ENCODE measurements around the gene PHACTR1. TPM values are rescaled to one million over a fixed set of nuclear protein-coding genes. Genes with fewer than 3 reads are reported as not detected.

The PHACTR1 gene
- total and polyA plus RNA-seq, 4 donors, result 0.31 to 1.5 (median 0.79) TPM

GRCh38 chr6:13289789-13290318 is 573.3 kb downstream of the PHACTR1 start:
- DNase-seq (ENCODE audit: low spot score), result no peak
- Histone ChIP-seq H3K27ac (ENCODE audit: low read depth in 1 of 2, low read length in 2 of 2) (peak overlapping the region in 1 of 2 donors; percentile 2), H3K9me3 (ENCODE audit: control insufficient read depth in 4 of 4, low read length in 3 of 4) (peaks cover 0 to 11% (median 4%) of the 10 kb centered on the region in 4 donors), H3K4me1 (ENCODE audit: control insufficient read depth in 4 of 4, insufficient read depth in 4 of 4, low read length in 3 of 4) (peaks cover 2 to 7% (median 4%) of the 10 kb centered on the region in 4 donors), H3K36me3 (ENCODE audit: control insufficient read depth in 4 of 4, insufficient read depth in 3 of 4, low read depth in 1 of 4, low read length in 3 of 4) (peaks cover 2 to 12% (median 9%) of the 10 kb centered on the region in 4 donors), H3K9ac (ENCODE audit: low read depth in 1 of 2, low read length in 2 of 2) (no peak overlapping the region), H3K27me3 (ENCODE audit: control insufficient read depth in 4 of 4, insufficient read depth in 4 of 4, low read length in 3 of 4) (no peaks in the 10 kb centered on the region), H3K4me3 (ENCODE audit: low read depth in 1 of 3, low read length in 3 of 3) (peak overlapping the region in 1 of 3 donors; percentile 17)
- TF ChIP-seq NR2F2 (IDR thresholded peaks at IDR 0.05) (no peak), JUND (IDR thresholded peaks at IDR 0.05) (no peak), GABPA (IDR thresholded peaks at IDR 0.05 in 1 of 2, conservative IDR thresholded peaks at IDR 0.05 in 1 of 2) (no peak), HNF4A (conservative IDR thresholded peaks at IDR 0.05) (peak; percentile 80 to 85), YY1 (IDR thresholded peaks at IDR 0.05) (peak; percentile 88), RXRA (IDR thresholded peaks at IDR 0.05) (peak; percentile 36 to 60), HNF4G (IDR thresholded peaks at IDR 0.05) (peak; percentile 55), SP1 (IDR thresholded peaks at IDR 0.05) (peak; percentile 89), FOXA1 (IDR thresholded peaks at IDR 0.05) (no peak), RAD21 (IDR thresholded peaks at IDR 0.05) (no peak), MAX (IDR thresholded peaks at IDR 0.05) (no peak), CTCF (IDR thresholded peaks at IDR 0.05; ENCODE audit: low read depth, low read length, missing input control) (no peak), TAF1 (conservative IDR thresholded peaks at IDR 0.05) (peak; percentile 47), REST (IDR thresholded peaks at IDR 0.05) (peak; percentile 34), EGR1 (IDR thresholded peaks at IDR 0.05; ENCODE audit: low read depth in 2 of 2) (no peak), ZBTB33 (IDR thresholded peaks at IDR 0.05) (no peak), ATF3 (IDR thresholded peaks at IDR 0.05) (no peak), FOXA2 (IDR thresholded peaks at IDR 0.05) (no peak)
- WGBS, result 35% methylated on average over 9 of the region's 9 CpGs

All from liver (tissue), 9 donors.